Ishikawa (cell line): Measurements from ENCODE around the gene EP300.

ENCODE experiments used
- CEBPB ChIP-seq: IDR thresholded peaks from 2 replicates; pipeline ENCODE4 v1.6.1; 2012
- CREB1 ChIP-seq: IDR thresholded peaks from 2 replicates; pipeline ENCODE4 v1.6.1; 2012; ENCODE audit warnings: low read depth
- EP300 ChIP-seq: IDR thresholded peaks from 2 replicates; pipeline ENCODE4 v1.6.1; 2012; ENCODE audit warnings: borderline replicate concordance
- FOXM1 ChIP-seq: IDR thresholded peaks from 2 replicates; pipeline ENCODE4 v1.6.1; 2012; ENCODE audit warnings: low read depth, borderline replicate concordance
- NFIC ChIP-seq: IDR thresholded peaks from 2 replicates; pipeline ENCODE4 v1.6.1; 2012
- RAD21 ChIP-seq: IDR thresholded peaks from 2 replicates; pipeline ENCODE4 v1.6.1; 2012; ENCODE audit warnings: low read depth
- TAF1 ChIP-seq: IDR thresholded peaks from 2 replicates; pipeline ENCODE4 v1.6.1; 2012; ENCODE audit warnings: low read depth, mild to moderate bottlenecking
- TEAD4 ChIP-seq: IDR thresholded peaks from 2 replicates; pipeline ENCODE4 v1.6.1; 2012
- YY1 ChIP-seq: IDR thresholded peaks from 2 replicates; pipeline ENCODE4 v1.6.1; 2012; ENCODE audit warnings: low read depth
- TF ChIP-seq, protein P1 (sequence below): IDR thresholded peaks from 2 replicates; pipeline ENCODE4 v1.6.1; 2012
- TF ChIP-seq, protein P2 (sequence below): IDR thresholded peaks from 2 replicates; pipeline ENCODE4 v1.6.1; 2012; ENCODE audit warnings: low read depth, mild to moderate bottlenecking

- no peak for TF ChIP-seq RAD21
- TF ChIP-seq TAF1 = no peak
- TF ChIP-seq YY1 = no peak
- no peak for TF ChIP-seq CEBPB
- TF ChIP-seq CREB1 = no peak
- TF ChIP-seq, protein P1, sequence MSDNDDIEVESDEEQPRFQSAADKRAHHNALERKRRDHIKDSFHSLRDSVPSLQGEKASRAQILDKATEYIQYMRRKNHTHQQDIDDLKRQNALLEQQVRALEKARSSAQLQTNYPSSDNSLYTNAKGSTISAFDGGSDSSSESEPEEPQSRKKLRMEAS = no peak
- TF ChIP-seq EP300 = no peak
- TF ChIP-seq, protein P2, sequence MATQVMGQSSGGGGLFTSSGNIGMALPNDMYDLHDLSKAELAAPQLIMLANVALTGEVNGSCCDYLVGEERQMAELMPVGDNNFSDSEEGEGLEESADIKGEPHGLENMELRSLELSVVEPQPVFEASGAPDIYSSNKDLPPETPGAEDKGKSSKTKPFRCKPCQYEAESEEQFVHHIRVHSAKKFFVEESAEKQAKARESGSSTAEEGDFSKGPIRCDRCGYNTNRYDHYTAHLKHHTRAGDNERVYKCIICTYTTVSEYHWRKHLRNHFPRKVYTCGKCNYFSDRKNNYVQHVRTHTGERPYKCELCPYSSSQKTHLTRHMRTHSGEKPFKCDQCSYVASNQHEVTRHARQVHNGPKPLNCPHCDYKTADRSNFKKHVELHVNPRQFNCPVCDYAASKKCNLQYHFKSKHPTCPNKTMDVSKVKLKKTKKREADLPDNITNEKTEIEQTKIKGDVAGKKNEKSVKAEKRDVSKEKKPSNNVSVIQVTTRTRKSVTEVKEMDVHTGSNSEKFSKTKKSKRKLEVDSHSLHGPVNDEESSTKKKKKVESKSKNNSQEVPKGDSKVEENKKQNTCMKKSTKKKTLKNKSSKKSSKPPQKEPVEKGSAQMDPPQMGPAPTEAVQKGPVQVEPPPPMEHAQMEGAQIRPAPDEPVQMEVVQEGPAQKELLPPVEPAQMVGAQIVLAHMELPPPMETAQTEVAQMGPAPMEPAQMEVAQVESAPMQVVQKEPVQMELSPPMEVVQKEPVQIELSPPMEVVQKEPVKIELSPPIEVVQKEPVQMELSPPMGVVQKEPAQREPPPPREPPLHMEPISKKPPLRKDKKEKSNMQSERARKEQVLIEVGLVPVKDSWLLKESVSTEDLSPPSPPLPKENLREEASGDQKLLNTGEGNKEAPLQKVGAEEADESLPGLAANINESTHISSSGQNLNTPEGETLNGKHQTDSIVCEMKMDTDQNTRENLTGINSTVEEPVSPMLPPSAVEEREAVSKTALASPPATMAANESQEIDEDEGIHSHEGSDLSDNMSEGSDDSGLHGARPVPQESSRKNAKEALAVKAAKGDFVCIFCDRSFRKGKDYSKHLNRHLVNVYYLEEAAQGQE = no peak
- no peak for TF ChIP-seq FOXM1
- TF ChIP-seq NFIC = no peak
- TF ChIP-seq TEAD4 = no peak
These were observed 83.2 kb downstream of the EP300 start for GRCh38 chr22:41175546-41175945.
